Measurements from ENCODE around the gene SH3PXD2B. TPM values are rescaled to one million over a fixed set of nuclear protein-coding genes. Genes with fewer than 3 reads are reported as not detected.

Gene SH3PXD2B
- total RNA-seq, 1 donor from 2014 or later = 3.8 TPM

DNA sequence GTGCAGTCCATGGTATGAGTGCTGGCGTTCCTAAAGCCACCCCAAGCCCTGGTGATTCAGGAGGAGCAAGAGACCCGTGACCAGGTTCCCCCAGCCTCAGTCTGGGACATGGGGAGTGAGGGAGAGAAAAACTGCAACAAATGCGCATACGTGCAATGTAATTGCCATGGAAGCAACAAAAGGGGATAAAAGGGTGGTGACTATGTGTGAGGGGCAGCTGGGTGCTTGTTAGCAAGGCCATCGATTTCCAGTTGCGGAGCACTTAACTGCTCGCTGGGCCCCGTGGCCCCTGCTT lies 709 bp upstream of the SH3PXD2B start:
- DNase-seq (ENCODE audit: low spot score) = no peak

DNA sequence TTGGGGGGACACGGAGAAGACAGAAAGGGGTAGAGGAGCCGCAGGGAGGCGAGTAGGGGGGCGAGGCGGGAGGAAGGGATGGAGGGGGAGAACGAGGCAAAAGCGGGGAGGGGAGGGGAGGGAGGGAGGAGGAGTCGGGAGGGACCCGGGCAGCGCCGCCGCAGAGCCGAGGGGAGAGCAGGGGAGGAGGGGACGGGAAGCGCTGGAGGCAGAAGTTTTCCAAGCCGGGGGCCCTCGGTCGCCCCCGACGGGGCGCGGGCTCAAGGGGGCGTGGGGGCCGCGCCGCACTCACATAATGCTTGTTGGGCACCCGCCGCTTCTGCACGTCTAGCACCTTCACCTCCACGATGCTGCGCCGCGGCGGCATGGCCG lies 353 bp downstream of the SH3PXD2B start:
- DNase-seq (ENCODE audit: low spot score) = no peak

More for the DNA sequence above, 709 bp upstream of the SH3PXD2B start:
- ATAC-seq = no peak

DNA sequence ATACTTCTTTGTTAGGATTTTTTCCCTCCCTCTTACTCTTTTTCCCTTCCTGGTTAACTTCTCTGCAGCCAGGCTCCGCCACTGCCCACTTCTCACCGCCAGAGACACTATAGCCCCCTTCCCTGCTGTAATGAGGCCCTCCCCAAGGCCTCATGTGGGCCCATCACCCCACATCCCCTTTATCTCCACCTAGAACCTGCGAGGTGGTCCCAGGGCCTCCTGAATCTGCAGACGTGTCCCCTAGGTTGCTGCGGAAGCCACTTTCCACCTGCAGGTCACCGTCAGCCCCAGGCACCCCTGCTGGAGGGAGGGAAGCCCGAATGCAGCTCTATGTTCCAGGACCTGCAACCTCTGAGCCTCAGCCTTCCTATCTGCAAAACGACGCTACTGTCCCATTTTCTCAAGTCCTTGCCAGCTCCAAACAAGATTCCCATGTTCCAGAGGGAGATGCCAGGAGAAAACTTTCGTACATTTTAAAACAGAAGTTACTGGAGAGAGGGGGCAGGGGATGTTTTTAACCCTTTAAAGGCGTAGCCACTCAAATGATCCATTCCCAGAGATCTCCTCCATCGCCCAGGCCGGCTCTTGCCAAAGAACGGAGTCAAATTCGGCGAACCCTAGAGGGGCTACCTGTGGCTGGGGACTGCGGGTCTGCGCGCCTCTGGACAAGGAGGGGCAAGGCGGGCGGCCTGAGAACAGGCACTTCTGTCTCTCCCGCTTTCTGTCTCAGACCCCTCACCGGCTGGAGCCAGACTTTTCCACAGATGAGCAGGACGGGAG lies 929 bp downstream of the SH3PXD2B start:
- ATAC-seq (no peak), DNase-seq (ENCODE audit: low spot score) (no peak)

More for the DNA sequence above, 353 bp downstream of the SH3PXD2B start:
- peak; percentile 38 for ATAC-seq

DNA sequence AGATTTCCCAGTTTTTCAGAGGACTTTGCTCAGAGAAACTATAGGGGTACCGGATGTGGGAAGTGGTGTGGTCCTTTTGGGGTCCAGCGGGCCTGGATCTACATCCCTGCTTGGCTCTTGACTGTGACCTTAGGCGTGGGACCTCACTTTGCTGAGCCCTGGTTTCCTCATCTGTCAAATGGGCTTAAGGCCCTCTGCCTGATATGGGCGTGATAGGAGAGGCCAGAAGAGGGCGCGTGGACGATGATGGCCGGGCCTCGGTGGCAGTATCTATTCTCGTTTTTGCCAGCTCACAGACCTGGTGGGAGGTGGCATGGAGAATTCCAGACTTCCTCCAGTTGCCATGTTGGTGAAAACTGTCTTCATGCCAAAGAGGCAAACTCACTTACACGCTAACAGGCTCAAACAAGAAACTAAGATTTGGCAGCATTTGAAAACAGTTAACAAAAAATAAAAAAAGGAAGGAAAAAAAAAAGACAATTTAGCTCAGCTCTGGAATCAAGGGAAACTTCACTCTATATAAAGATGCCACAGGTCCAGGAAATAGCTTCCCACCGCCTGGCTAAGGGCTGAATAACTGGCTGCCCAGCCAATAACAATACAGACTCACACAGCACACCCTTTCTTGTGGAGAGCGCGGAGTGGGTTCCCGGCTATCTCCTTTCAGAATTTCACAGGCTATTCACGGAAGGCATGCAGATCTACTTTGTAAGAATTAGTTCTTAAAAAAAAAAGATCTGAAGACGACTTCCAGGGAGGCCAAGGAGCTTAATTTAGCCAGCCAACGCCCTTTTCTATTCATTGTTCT lies 1.7 kb downstream of the SH3PXD2B start:
- no peak for ATAC-seq
- no peak for DNase-seq (ENCODE audit: low spot score)

DNA sequence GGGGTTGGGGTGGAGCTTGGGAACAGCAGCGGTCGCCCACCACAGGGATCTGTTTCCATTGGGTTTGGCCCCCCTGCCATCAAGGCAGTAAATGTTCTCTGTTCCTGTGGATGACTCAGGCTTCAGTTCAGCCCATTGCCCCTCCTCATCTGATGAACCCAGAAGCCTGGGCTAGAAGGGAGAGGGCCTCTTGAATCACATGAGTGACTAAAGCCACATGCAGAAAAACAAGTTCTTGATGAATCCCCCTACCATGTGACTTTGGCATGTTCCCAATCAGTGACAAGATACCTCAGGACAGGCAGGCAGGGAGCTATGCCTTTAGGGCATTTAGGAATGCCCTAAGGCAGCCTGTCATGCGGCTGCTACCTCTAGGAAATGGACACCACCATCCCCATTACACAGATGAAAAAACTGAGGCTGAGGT lies 2.5 kb downstream of the SH3PXD2B start:
- DNase-seq (ENCODE audit: low spot score) (no peak), ATAC-seq (no peak)

DNA sequence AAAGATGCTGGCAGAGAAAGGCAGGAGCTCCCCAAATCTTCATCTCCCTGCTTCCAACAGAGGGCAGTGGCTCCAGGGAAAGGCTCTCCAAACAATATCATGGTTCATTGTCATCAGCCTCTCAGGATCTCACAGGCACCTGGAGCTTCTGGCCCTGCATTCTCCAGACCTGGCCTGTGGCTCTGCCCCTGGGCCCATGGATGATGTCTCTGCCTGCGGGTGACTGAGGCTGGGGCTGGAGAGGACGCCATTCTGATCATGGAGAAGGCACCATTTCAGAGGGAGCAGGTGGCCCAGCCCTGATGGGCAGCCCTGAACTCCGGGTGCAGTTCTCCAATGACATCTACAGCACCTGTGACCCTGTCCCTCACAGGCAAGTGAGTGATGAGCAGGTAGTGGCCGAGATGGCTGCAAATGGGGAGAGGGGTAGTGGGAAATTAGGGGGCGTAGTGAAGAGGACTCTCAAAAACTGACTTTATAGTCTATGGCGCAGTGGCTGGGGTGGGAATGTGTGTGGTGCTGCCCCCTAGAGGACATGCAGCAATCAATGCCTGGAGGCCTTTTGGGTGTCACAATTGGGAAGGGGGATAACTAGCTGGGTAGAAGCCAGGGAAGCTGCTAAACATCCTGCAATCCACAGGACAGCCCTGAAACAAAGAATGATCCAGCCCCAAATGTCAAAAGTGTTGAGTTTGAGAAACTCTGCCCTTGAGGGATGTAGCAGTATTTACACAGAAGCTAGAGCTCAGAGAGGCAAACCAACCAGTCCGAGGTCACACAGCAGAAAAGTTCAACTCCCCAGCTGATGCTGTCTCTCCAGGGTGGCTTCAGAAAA lies 3.2 kb downstream of the SH3PXD2B start:
- no peak for DNase-seq (ENCODE audit: low spot score)
- ATAC-seq = peak; percentile 33

DNA sequence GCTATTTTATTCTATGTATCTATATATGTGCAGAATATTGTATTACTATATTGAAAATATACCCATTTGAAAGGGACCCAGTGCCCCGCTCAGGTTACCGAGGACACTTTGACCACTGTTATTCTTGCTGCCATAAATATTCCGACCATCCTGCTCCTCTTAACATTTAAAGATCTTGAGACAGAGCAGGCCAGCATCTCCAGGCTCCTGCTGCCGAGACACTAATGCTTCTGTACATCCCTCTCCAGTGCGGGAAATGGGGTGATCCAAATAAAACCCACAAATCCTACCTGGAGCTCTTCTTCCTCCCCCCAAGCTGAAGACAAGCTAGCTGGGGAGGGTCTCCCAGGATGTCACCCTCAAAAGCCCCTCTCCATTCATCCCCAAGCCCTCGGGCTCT lies 3.9 kb downstream of the SH3PXD2B start:
- ATAC-seq (no peak), DNase-seq (ENCODE audit: low spot score) (no peak)

DNA sequence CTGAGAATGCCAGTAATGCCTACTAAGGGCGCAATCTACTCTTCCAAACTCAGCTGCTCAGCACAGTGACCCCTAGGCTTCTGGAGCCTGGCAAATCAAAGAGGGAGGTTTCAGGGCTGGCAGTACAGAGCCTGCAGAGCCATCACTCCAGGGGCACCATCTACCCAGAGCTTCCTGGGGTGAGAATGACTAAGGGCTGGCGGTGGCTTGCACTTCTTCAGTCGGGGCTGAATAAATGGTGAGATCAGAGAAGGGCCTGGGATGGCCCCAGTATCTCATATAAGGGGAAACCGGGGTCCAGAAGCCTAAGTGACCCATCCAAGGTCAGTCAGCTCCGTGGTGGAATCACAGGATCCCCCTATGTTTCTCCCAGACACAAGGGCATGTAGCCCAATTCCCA lies 5.3 kb downstream of the SH3PXD2B start:
- DNase-seq (ENCODE audit: low spot score) (no peak), ATAC-seq (no peak)

DNA sequence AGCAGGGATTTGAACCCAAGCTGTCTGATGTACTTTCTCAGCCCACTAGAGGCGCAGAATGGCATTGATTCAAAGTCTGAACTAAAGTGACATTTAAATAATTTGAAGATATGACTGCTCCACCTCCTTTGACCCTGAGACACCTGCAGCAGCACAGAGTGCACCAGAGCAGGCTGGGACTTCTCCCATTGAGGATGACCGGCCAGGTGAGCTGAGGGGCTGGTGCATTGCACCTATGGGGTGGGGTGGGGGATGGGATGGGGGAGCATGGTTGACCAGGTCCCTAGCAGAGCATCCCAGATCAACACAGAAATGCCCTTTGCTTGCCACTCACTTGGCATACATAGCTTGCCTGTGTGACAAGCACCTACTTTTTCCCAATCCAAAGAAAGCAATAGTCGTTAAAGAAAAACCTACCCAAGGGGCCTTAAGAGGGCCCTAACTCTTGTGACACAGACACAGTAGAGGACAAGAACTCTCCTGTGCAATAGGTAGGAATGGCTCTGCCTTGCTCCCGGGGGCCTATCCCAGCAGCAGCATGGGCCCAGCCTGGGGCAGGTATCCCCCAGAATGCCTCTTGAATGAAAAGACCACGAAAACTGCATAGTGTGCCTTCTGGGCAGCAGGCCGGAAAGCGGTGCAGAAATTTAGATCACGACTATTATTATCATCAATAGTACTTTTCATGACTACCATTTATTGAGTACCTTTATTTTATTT lies 6.5 kb downstream of the SH3PXD2B start:
- ATAC-seq (no peak), DNase-seq (ENCODE audit: low spot score) (no peak)

DNA sequence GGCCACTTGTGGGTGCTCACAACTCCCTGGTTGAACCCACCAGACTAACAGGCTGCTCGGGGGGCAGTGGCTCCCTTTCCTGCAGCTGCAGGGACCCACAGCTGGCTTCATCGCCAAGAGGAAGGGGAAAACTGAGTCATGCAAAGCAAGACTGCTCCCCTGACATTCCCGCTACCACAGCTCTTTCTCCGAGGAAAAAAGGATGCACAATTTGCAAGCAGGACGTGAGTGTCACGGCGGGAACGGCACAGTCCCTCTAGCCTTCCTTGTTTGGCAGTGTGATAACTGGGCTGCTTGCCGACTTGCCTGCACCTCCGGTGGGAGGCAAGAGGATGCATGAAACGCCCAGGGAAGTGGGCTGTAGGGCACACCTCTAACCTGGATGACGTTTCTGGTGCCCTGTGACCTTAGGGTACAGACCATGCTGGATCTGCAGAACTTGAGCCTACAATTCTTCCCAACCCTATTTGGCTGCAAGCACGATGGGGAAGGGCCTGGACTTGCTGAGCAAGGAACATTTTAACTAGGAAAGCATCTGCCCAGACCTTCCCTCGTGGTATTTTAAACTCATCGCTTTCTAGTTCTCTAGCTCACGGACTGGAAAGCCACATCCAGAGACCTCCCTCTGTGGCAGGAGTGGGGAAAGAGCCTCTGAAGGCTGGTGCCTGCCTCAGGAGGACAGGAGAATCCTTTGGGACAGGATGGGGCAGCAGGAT lies 7.8 kb downstream of the SH3PXD2B start:
- DNase-seq (ENCODE audit: low spot score) (no peak), ATAC-seq (no peak)

DNA sequence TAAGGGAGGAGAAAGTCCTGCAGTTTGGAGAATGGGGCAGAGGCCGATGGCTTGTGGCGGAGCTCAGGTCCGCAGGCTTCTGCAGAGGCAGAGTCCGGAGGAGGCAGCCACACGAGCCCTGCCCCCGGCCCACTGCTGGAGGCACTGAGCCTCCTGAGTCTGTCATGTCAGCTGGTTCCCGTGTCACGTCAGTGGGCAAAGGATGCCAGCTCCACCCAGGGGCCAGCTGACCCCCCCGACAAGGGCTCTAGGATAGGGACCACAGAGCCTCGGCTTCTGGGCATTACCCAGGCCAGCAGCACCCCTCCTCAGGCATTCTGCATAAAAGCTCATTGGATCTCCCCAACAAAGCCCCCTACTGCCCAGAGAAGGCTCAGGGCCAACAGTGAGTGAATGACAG lies 8.5 kb downstream of the SH3PXD2B start:
- DNase-seq (ENCODE audit: low spot score) (no peak), ATAC-seq (no peak)

DNA sequence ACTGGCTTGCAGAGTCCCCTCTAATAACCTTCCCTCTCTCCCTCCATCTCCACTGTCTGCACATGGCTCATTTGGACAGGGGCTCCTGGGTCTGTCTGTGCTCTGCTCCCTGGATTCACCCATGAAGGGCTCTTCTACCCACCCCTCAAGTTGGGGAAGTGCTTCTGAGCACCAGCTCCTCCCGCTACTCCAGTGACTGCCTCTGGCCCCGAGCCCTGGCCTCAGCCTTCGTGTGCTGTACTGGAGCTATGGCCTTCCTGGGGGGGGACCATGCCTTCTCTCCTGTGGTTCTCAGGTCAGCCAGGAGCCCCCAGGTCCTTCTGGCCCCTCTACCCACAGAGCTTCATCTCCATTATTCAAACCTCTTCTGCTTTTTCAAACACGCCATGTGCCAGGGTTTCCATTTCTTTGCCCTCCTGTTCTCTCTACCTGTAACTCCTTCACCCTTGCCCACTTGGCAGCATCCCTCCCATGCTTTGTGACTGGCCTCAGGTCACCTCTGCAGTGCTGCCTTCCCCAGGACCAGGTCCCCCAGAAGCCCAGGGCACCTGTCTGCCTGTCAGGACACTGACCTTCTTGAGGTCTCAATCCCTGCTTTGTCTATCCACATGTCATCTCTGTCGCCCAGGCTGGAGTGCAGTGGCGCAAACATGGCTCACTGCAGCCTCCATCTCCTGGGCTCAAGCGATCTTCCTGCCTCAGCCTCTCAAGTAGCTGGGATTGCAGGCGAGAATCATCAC lies 9.5 kb downstream of the SH3PXD2B start:
- ATAC-seq (no peak), DNase-seq (ENCODE audit: low spot score) (no peak)

DNA sequence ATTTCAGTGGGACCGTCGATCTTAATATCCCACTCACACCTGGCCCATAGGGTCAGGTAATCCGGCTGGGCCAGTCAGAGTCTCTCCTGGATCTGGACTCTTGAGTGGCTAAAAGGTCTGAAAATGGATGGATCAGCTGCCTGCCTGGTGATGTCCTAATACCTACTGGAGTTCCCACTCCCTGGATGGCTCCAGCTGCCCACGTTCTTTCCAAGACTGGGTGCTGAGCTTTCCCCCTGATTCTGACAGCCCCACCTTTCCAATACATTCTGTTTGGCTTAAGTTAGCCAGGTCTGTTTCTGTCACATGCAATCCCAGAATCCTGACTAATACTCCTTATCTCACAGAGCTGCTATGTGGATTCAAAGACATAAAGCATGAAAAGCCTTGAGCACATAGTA lies 10.2 kb downstream of the SH3PXD2B start:
- ATAC-seq (no peak), DNase-seq (ENCODE audit: low spot score) (no peak)

DNA sequence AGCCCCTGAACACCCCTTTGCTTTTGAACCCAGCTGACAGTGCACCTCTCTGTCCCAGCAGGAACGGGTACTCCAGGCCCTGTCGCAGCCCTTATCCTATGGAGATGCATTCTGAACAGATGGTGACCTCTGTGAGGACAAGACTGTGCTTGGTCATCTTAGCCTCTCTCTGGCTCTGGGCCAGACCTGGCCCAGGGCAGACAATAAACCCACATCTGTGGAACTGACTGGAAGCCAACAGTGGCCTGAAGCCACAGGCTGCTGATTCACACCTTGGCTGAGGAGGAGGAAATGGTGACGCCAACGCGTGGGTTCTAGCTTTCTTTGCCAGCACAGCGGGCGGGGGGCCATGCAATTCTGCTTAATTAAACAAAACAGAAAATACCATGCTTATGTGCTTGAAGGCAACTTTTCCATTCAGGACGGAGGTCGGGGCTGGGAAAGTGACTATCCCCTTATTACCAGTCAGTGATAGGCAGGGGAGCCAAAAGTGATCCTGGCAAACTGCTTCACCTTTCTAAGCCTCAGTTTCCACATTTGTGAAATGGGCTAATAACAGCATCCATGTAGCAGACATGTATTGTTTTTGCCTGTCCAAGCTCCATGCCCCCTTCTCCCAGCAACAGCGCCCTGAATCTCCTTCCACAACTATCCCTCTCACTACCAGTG lies 10.8 kb downstream of the SH3PXD2B start:
- ATAC-seq (peak; percentile 46), DNase-seq (ENCODE audit: low spot score) (no peak)

DNA sequence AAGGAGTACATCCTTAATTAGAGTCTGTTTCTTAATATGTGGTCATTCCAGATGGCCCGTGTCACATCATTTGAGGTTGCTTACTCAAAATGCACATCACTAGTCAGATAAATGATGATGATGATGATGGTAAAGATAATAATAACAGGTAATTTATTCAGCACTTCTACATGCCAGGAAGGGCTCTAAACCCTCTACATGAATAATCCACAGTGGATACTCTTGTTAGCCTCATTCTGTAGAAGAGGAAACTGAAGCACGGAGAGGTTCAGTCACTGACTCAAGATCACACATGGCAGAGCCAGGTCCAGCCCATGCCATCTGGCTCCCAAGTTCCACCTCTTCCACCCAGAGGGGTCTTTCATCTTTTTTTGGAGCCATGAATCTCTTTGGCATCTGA lies 11.7 kb downstream of the SH3PXD2B start:
- ATAC-seq = no peak
- DNase-seq (ENCODE audit: low spot score) = no peak

DNA sequence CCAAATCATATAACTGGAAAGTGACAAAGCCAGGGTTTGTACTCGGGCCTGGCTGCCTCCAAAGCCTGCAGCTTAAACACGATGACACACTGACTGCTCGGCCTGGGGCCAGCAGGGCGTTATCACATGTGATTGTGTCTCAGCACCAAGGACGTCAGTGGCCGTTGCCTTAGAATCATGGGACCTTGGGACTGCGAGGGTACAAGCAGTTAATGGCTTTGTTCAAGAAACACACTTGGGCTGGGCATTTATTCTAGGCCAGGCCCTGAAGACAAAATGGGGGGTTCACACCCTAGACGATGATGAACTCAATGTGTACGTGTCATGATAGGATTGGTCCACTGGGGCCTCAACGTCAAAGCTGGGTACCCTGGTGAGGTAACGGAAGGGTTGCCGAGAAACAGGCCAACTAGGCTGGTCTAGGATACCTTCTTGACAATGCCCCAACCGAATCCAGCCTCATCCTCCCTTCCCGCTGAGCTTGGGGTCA lies 13.0 kb downstream of the SH3PXD2B start:
- no peak for ATAC-seq

DNA sequence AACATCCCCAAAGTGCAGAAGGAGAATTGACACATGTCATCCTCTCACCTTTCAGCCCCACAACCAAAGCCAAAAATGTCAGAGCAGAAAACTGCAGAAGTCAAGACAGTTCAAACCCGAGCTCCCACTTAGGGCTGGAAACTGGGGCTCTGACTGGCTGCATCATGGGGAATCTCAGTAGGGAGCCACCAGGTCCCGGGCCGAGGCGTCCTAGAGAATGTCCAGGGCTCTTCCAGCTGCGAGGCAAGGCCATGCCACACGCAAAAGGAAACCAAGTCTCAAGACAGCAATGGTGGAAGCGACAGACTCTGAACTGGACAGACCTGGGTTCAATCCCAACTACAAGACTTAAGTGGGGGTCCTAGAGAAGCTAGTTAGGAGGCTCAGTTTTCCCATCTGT lies 13.8 kb downstream of the SH3PXD2B start:
- ATAC-seq (no peak), DNase-seq (ENCODE audit: low spot score) (no peak)

More for the DNA sequence above, 13.0 kb downstream of the SH3PXD2B start:
- no peak for DNase-seq (ENCODE audit: low spot score)

DNA sequence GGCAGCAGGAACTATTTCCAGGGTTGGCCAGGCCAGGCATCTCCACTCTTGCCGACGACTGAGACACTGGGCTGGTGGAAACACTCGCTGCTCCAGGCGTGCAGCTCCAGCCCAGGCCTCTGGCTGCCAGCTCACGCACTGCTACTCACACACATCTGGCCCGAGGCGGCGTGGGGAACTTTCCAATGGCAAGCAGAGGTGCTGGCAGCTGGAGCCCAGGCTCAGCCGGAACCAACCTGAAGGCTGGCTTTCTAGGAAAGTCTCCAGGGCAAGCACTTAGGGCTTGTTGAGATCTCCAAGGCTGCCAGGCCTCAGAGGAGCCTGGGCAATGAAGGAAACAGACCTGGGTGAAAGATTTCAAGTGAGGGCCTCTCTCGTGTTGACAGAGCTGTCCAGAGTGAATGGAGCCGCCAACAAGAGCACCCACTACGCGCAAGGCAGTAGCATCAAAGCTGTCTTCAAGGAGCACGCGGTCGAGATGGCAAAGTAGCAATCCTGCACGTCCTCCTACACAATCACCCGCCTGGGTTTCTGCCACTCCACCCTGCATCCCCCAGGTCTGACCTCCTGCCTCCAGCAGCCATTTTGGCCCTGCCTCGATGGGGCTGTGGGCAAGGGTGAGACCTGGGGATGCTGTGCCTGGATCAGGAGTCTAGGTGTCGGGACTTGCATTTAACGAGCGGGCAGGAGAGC lies 14.4 kb downstream of the SH3PXD2B start:
- no peak for ATAC-seq
- no peak for DNase-seq (ENCODE audit: low spot score)
